H1 (cell line): ENCODE measurements around the gene AOPEP.

Experiments used
- EZH2 ChIP-seq: fragments of 200-600 bp; sonication (generic); IDR thresholded peaks from 2 replicates; pipeline ENCODE4 v1.7.1; 2012; ENCODE audit warnings: low read depth, mild to moderate bottlenecking, moderate library complexity, low read length, inconsistent platforms; ENCODE audit not compliant: severe bottlenecking
- SUZ12 ChIP-seq: fragments of 200-600 bp; sonication (generic); IDR thresholded peaks from 2 replicates; pipeline ENCODE4 v1.6.1; 2012; ENCODE audit warnings: mild to moderate bottlenecking, inconsistent platforms, low read length, moderate library complexity, mixed read lengths
- TF ChIP-seq, protein P1 (sequence below), 3 experiments: IDR thresholded peaks; 1 replicate in 2 of 3; 2 replicates in 1 of 3; pipeline versions ENCODE4 v1.5.1 to v1.6.1; 2011; ENCODE audit warnings: low read length in 3 of 3, mild to moderate bottlenecking in 3 of 3, inconsistent platforms in 2 of 3, low read depth in 1 of 3, moderate library complexity in 1 of 3; ENCODE audit not compliant: insufficient read depth in 1 of 3; ENCODE audit errors: control extremely low read depth in 1 of 3
- TF ChIP-seq, protein P2 (sequence below): IDR thresholded peaks from 2 replicates; pipeline ENCODE4 v1.6.1; 2012; ENCODE audit warnings: inconsistent platforms

GRCh38 chr9:95055851-95056551 is 329.5 kb downstream of the AOPEP start:
- TF ChIP-seq SUZ12 (no peak), EZH2 (no peak)
- TF ChIP-seq, protein P1, sequence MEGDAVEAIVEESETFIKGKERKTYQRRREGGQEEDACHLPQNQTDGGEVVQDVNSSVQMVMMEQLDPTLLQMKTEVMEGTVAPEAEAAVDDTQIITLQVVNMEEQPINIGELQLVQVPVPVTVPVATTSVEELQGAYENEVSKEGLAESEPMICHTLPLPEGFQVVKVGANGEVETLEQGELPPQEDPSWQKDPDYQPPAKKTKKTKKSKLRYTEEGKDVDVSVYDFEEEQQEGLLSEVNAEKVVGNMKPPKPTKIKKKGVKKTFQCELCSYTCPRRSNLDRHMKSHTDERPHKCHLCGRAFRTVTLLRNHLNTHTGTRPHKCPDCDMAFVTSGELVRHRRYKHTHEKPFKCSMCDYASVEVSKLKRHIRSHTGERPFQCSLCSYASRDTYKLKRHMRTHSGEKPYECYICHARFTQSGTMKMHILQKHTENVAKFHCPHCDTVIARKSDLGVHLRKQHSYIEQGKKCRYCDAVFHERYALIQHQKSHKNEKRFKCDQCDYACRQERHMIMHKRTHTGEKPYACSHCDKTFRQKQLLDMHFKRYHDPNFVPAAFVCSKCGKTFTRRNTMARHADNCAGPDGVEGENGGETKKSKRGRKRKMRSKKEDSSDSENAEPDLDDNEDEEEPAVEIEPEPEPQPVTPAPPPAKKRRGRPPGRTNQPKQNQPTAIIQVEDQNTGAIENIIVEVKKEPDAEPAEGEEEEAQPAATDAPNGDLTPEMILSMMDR (IDR thresholded peaks at IDR 0.05; ENCODE audit: control extremely low read depth in 1 of 3, insufficient read depth in 1 of 3, low read depth in 1 of 3, low read length in 3 of 3): no peak
- TF ChIP-seq, protein P2, sequence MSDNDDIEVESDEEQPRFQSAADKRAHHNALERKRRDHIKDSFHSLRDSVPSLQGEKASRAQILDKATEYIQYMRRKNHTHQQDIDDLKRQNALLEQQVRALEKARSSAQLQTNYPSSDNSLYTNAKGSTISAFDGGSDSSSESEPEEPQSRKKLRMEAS: no peak
